Trophoblast cell (in vitro differentiated cells and primary cell): ENCODE measurements around the gene APMAP.
A peak's percentile ranks its signal among the peaks of the same experiment; 100 is the strongest.

Experiments
- DNase-seq, 2 donors: peaks; one replicate each; pipeline ENCODE4 v3.0.0-alpha.2; 2016
- H2AFZ ChIP-seq: 2 replicates; pipeline ENCODE4 v1.6.1; 2013; ENCODE audit warnings: low read length, moderate library complexity, mild to moderate bottlenecking; ENCODE audit not compliant: insufficient read depth, poor library complexity
- H2AK5ac ChIP-seq: 2 replicates; pipeline ENCODE4 v1.6.1; 2013; ENCODE audit warnings: mild to moderate bottlenecking, low read length
- H2BK120ac ChIP-seq: 2 replicates; pipeline ENCODE4 v1.6.1; 2013; ENCODE audit warnings: low read length, mild to moderate bottlenecking, moderate library complexity; ENCODE audit not compliant: insufficient read depth, poor library complexity
- H2BK12ac ChIP-seq: 2 replicates; pipeline ENCODE4 v1.6.1; 2013; ENCODE audit warnings: mild to moderate bottlenecking, low read length, moderate library complexity
- H2BK5ac ChIP-seq: 2 replicates; pipeline ENCODE4 v1.6.1; 2013; ENCODE audit warnings: low read length, low read depth, moderate library complexity, mild to moderate bottlenecking; ENCODE audit not compliant: poor library complexity
- H3K14ac ChIP-seq: 2 replicates; pipeline ENCODE4 v1.6.1; 2013; ENCODE audit warnings: mild to moderate bottlenecking, low read length
- H3K18ac ChIP-seq: 2 replicates; pipeline ENCODE4 v1.6.1; 2013; ENCODE audit warnings: mild to moderate bottlenecking, low read length
- H3K23ac ChIP-seq: 2 replicates; pipeline ENCODE4 v1.6.1; 2013; ENCODE audit warnings: low read length
- H3K27ac ChIP-seq: 2 replicates; pipeline ENCODE4 v1.5.1; 2013; ENCODE audit warnings: low read depth, mild to moderate bottlenecking, inconsistent platforms, low read length, moderate library complexity
- H3K27me3 ChIP-seq: 2 replicates; pipeline ENCODE4 v1.6.1; 2013; ENCODE audit warnings: inconsistent platforms, mild to moderate bottlenecking, low read length, moderate library complexity; ENCODE audit not compliant: insufficient read depth
- H3K36me3 ChIP-seq, 2 experiments: 1 replicate in 1 of 2; 2 replicates in 1 of 2; pipeline ENCODE4 v1.6.1; 2013; ENCODE audit warnings: low read length in 2 of 2, mild to moderate bottlenecking in 2 of 2, moderate library complexity in 1 of 2; ENCODE audit not compliant: insufficient read depth in 2 of 2, control insufficient read depth in 1 of 2
- H3K4ac ChIP-seq: 2 replicates; pipeline ENCODE4 v1.6.1; 2013; ENCODE audit warnings: low read depth, mild to moderate bottlenecking, low read length, moderate library complexity
- H3K4me1 ChIP-seq, 2 experiments: 1 replicate in 1 of 2; 2 replicates in 1 of 2; pipeline ENCODE4 v1.6.1; 2013; ENCODE audit warnings: low read length in 2 of 2, mild to moderate bottlenecking in 2 of 2, moderate library complexity in 1 of 2; ENCODE audit not compliant: insufficient read depth in 2 of 2, control insufficient read depth in 1 of 2
- H3K4me2 ChIP-seq: 2 replicates; pipeline ENCODE4 v1.6.1; 2013; ENCODE audit warnings: inconsistent platforms, mild to moderate bottlenecking, low read length, moderate library complexity
- H3K4me3 ChIP-seq: 2 replicates; pipeline ENCODE4 v1.5.1; 2013; ENCODE audit warnings: mild to moderate bottlenecking, low read depth, low read length, inconsistent platforms
- H3K79me1 ChIP-seq: one replicate; pipeline ENCODE4 v1.6.1; 2013; ENCODE audit warnings: low read length
- H3K79me2 ChIP-seq: 2 replicates; pipeline ENCODE4 v1.6.1; 2013; ENCODE audit warnings: low read length, mild to moderate bottlenecking; ENCODE audit not compliant: control insufficient read depth, insufficient read depth, poor library complexity
- H3K9ac ChIP-seq: 2 replicates; pipeline ENCODE4 v1.6.1; 2013; ENCODE audit warnings: mild to moderate bottlenecking, low read length
- H3K9me3 ChIP-seq: 2 replicates; pipeline ENCODE4 v1.6.1; 2013; ENCODE audit warnings: low read depth, mild to moderate bottlenecking, control low read depth, inconsistent platforms, low read length; ENCODE audit not compliant: insufficient read depth
- H4K12ac ChIP-seq: 2 replicates; pipeline ENCODE4 v1.6.1; 2013; ENCODE audit warnings: low read depth, mild to moderate bottlenecking, low read length, moderate library complexity
- H4K8ac ChIP-seq: 2 replicates; pipeline ENCODE4 v1.6.1; 2013; ENCODE audit warnings: low read depth, mild to moderate bottlenecking, low read length, moderate library complexity
- H4K91ac ChIP-seq: one replicate; pipeline ENCODE4 v1.6.1; 2013; ENCODE audit warnings: low read depth, mild to moderate bottlenecking, low read length, moderate library complexity
- WGBS: extraction: QIAGEN DNeasy Blood & Tissue Kit; methylation state at CpG from one replicate; pipeline ENCODE4 v1.1.7; 2013; ENCODE audit warnings: missing lambda C conversion rate; ENCODE audit not compliant: insufficient read length, insufficient coverage; ENCODE audit errors: extremely low coverage; 5-methylcytosine and 5-hydroxymethylcytosine counted together

The APMAP gene

DNA sequence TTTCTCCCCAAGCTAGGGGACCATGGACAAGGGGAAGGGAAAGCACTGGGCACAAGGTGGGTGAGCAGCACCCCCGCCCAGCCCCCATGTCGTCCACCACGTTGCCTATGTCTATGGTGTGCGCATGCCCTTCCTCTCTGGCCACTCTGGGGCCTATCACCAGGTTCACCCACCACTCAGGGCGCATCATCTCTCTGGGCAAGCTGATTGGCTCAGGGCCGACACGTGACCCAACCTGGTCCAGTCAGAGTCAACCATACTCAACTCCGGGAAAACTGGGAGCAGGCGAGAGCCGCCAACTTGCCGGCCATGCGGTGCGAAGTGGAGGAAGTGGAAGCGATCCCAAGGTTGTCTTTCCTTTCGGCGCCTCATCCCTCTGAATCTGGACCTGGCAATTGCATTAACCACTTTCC lies 39.5 kb upstream of the APMAP start:
- Histone ChIP-seq H2BK120ac (no peak overlapping the region), H3K27ac (no peak overlapping the region), H2AFZ (no peak overlapping the region), H3K4ac (no peak overlapping the region), H3K27me3 (no peaks in the 10 kb centered on the region), H3K79me1 (no peaks in the 10 kb centered on the region), H3K36me3 (no peaks in the 10 kb centered on the region), H3K4me3 (peak overlapping the region; percentile 45), H3K4me1 (no peaks in the 10 kb centered on the region), H4K12ac (no peak overlapping the region), H2BK5ac (no peak overlapping the region), H3K23ac (no peak overlapping the region), H3K9me3 (peaks cover 6% of the 10 kb centered on the region), H3K14ac (no peak overlapping the region), H2BK12ac (no peak overlapping the region), H4K91ac (no peak overlapping the region), H3K9ac (no peak overlapping the region), H3K79me2 (no peaks in the 10 kb centered on the region), H4K8ac (no peak overlapping the region), H2AK5ac (no peak overlapping the region), H3K18ac (no peak overlapping the region), H3K4me2 (no peak overlapping the region)
- WGBS, result no CpG with 5 or more reads among the region's 16 CpGs
- no peak for DNase-seq

DNA sequence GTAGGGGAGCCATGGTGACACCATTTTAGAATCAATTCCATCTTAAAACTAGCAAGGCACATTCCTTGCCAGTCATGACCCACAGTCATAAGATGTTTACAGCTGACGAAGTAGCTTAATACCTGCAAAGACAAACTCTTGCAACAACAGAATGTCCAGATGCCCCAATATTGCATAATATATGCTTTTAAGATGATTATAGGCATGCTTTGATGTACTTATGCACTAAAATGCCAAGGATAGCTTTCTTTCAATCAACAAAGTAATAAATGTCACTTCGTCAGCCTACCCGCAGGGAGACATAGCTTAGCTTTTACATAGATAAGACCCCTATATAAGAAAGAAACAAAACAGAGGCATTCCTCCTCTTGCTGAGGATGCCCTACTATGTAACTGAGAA lies 38.7 kb upstream of the APMAP start:
- no peak overlapping the region for H3K23ac ChIP-seq

DNA sequence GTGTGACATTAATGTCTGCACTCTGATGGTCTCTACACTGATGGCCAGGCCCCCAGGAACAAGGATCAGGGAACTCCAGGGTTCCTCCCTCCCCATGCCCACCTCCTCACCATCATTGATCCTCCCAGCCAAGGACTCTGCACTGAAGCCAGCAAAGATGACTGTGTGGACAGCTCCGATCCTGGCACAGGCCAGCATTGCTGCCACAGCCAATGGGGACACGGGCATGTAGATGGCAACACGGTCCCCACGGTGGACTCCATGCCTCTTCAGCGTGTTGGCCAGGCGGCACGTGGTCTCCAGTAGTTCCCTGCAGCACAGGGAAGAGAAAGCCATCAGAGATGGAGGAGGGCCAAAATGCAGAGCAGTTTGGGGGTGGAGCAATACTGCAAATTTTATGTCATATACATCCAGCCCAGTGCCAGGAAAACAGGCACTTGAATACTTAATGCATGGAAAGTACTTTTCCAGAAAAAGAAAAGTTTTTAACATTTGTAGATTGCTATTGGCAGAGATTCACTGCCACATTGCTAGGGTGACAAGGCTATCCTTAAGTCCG lies 38.2 kb upstream of the APMAP start:
- Histone ChIP-seq H3K9ac (no peak overlapping the region), H2BK5ac (no peak overlapping the region), H3K18ac (no peak overlapping the region), H3K27ac (no peak overlapping the region), H2BK120ac (no peak overlapping the region), H4K91ac (no peak overlapping the region), H3K23ac (no peak overlapping the region), H2AK5ac (no peak overlapping the region), H4K8ac (no peak overlapping the region), H3K36me3 (no peaks in the 10 kb centered on the region), H3K14ac (no peak overlapping the region), H3K79me2 (no peaks in the 10 kb centered on the region), H4K12ac (no peak overlapping the region), H2AFZ (no peak overlapping the region), H3K4ac (no peak overlapping the region), H3K9me3 (peaks cover 6% of the 10 kb centered on the region), H3K4me3 (no peak overlapping the region), H3K27me3 (no peaks in the 10 kb centered on the region), H2BK12ac (no peak overlapping the region), H3K4me1 (no peaks in the 10 kb centered on the region), H3K4me2 (no peak overlapping the region), H3K79me1 (no peaks in the 10 kb centered on the region)
- no CpG with 5 or more reads among the region's 8 CpGs for WGBS
- DNase-seq, result no peak

More for the DNA sequence above, 38.7 kb upstream of the APMAP start:
- no peak overlapping the region for H3K9ac ChIP-seq
- no peak overlapping the region for H2BK5ac ChIP-seq
- H3K4ac ChIP-seq, result no peak overlapping the region
- H4K91ac ChIP-seq, result no peak overlapping the region
- H4K12ac ChIP-seq, result no peak overlapping the region
- H3K18ac ChIP-seq, result no peak overlapping the region
- no peak overlapping the region for H2AK5ac ChIP-seq
- no peaks in the 10 kb centered on the region for H3K4me1 ChIP-seq
- H3K79me1 ChIP-seq, result no peaks in the 10 kb centered on the region
- H3K27ac ChIP-seq, result no peak overlapping the region
- H2BK120ac ChIP-seq, result no peak overlapping the region
- H3K27me3 ChIP-seq, result no peaks in the 10 kb centered on the region
- H3K14ac ChIP-seq, result no peak overlapping the region
- H3K36me3 ChIP-seq, result no peaks in the 10 kb centered on the region
- H3K4me3 ChIP-seq, result no peak overlapping the region
- H2AFZ ChIP-seq, result no peak overlapping the region
- H3K79me2 ChIP-seq, result no peaks in the 10 kb centered on the region
- no CpG with 5 or more reads among the region's 3 CpGs for WGBS
- H3K9me3 ChIP-seq, result peaks cover 6% of the 10 kb centered on the region
- DNase-seq, result peak; percentile 78 to 97
- no peak overlapping the region for H2BK12ac ChIP-seq
- no peak overlapping the region for H4K8ac ChIP-seq
- H3K4me2 ChIP-seq, result no peak overlapping the region

DNA sequence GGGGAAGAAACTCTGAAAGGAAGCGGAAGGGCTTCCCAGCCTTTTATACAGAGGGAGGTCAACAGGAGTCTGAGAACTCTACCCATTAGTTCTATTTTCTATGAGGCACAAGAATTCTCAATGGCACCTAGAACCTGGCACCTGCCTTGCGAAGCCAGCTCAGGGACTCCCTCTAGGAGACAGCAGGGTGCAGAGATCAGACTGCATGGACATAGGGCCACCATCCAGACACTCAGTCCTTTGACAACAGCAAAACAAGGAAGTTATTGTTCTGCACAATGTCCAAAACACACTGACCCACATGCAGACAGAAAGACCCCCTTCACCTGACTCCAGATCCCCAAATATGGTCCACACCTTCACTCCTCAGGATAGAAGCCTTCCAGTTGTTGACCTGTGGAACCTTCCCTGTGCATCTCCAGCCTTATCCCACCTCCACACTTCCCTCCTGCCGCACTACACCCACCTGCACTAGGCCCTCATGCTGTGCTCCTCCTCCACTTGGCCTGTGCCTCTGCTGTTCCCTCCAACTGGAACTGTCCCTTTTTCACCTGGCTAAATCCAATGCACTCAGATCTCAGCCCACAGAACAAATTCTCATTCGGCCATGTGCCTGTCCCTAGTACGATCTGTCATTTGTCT lies 37.6 kb upstream of the APMAP start:
- Histone ChIP-seq H3K79me2 (no peaks in the 10 kb centered on the region), H3K9me3 (peaks cover 6% of the 10 kb centered on the region), H3K18ac (no peak overlapping the region), H3K9ac (no peak overlapping the region), H4K12ac (no peak overlapping the region), H2AFZ (no peak overlapping the region), H4K91ac (no peak overlapping the region), H2BK12ac (no peak overlapping the region), H3K23ac (no peak overlapping the region), H3K79me1 (no peaks in the 10 kb centered on the region), H2BK120ac (no peak overlapping the region), H2AK5ac (no peak overlapping the region), H3K4me2 (no peak overlapping the region), H3K14ac (no peak overlapping the region), H3K4me3 (no peak overlapping the region), H3K27me3 (no peaks in the 10 kb centered on the region), H3K4me1 (no peaks in the 10 kb centered on the region), H3K36me3 (no peaks in the 10 kb centered on the region), H3K4ac (no peak overlapping the region), H4K8ac (no peak overlapping the region), H3K27ac (no peak overlapping the region), H2BK5ac (no peak overlapping the region)
- WGBS, result no CpG with 5 or more reads among the region's 5 CpGs
- no peak for DNase-seq
